Measurements from ENCODE around the gene CDK15. TPM values are rescaled to one million over a fixed set of nuclear protein-coding genes. Genes with fewer than 3 reads are reported as not detected.

The CDK15 gene
- total and polyA plus RNA-seq, 9 of the 15 experiments (the other 6 are each of a cell fraction or from before 2014, with no cell fraction given): not detected

- TF ChIP-seq MBD1 (CRISPR knock-in tag; IDR thresholded peaks at IDR 0.05): no peak
- TF ChIP-seq RBBP5 (IDR thresholded peaks at IDR 0.05; ENCODE audit: borderline replicate concordance, insufficient read depth, low read length, poor library complexity, severe bottlenecking): no peak
- TF ChIP-seq PYGO2 (tag; IDR thresholded peaks at IDR 0.05): no peak
- peak; percentile 65; the same call in 1 of the 2 replicates for TF ChIP-seq KHSRP (IDR thresholded peaks at IDR 0.05)
- peak; percentile 92 for TF ChIP-seq MTA2 (IDR thresholded peaks at IDR 0.05; ENCODE audit: low read depth)
- TF ChIP-seq PKNOX1 (IDR thresholded peaks at IDR 0.05): peak; percentile 73
- TF ChIP-seq YY1 (IDR thresholded peaks at IDR 0.05; ENCODE audit: borderline replicate concordance in 1 of 3, control insufficient read depth in 1 of 3, extremely low read depth in 1 of 3, insufficient read depth in 3 of 3, insufficient read length in 1 of 3, insufficient replicate concordance in 2 of 3, low read depth in 1 of 3, low read length in 2 of 3): peak; percentile 15 to 74 (median 15)
- peak; percentile 98 for TF ChIP-seq RAD51 (IDR thresholded peaks at IDR 0.05; ENCODE audit: borderline replicate concordance, low read depth)
- TF ChIP-seq ZNF79 (CRISPR knock-in tag; IDR thresholded peaks at IDR 0.05; ENCODE audit: low read depth): no peak
- peak; percentile 90 for TF ChIP-seq LCOR (CRISPR knock-in tag; IDR thresholded peaks at IDR 0.05)
- peak; percentile 54; the same call in 1 of the 2 replicates for TF ChIP-seq EHMT2 (IDR thresholded peaks at IDR 0.05)
- TF ChIP-seq FOXA1 (IDR thresholded peaks at IDR 0.05; ENCODE audit: borderline replicate concordance): no peak
- peak; percentile 67 for TF ChIP-seq FOSL1 (tag; conservative IDR thresholded peaks at IDR 0.05)
- TF ChIP-seq, protein P1, sequence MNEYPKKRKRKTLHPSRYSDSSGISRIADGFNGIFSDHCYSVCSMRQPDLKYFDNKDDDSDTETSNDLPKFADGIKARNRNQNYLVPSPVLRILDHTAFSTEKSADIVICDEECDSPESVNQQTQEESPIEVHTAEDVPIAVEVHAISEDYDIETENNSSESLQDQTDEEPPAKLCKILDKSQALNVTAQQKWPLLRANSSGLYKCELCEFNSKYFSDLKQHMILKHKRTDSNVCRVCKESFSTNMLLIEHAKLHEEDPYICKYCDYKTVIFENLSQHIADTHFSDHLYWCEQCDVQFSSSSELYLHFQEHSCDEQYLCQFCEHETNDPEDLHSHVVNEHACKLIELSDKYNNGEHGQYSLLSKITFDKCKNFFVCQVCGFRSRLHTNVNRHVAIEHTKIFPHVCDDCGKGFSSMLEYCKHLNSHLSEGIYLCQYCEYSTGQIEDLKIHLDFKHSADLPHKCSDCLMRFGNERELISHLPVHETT (CRISPR knock-in tag; conservative IDR thresholded peaks at IDR 0.05 in 1 of 2, IDR thresholded peaks at IDR 0.05 in 1 of 2): peak in 1 of 2 experiments; percentile 58; a peak in 1 of 4 replicates
- TF ChIP-seq MXI1 (IDR thresholded peaks at IDR 0.05; ENCODE audit: low read depth, low read length): no peak
- TF ChIP-seq ARID1B (IDR thresholded peaks at IDR 0.05): peak; percentile 97
- no peak for TF ChIP-seq PRPF4 (IDR thresholded peaks at IDR 0.05; ENCODE audit: insufficient read depth, low read depth, low read length, poor library complexity, severe bottlenecking)
- peak; percentile 91 for TF ChIP-seq SMARCE1 (IDR thresholded peaks at IDR 0.05)
- peak; percentile 66 for TF ChIP-seq ZEB2 (IDR thresholded peaks at IDR 0.05)
- TF ChIP-seq, protein P2, sequence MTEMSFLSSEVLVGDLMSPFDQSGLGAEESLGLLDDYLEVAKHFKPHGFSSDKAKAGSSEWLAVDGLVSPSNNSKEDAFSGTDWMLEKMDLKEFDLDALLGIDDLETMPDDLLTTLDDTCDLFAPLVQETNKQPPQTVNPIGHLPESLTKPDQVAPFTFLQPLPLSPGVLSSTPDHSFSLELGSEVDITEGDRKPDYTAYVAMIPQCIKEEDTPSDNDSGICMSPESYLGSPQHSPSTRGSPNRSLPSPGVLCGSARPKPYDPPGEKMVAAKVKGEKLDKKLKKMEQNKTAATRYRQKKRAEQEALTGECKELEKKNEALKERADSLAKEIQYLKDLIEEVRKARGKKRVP (CRISPR knock-in tag; IDR thresholded peaks at IDR 0.05): no peak
- TF ChIP-seq NR3C1 (CRISPR knock-in tag; IDR thresholded peaks at IDR 0.05): no peak
- no peak for TF ChIP-seq TAF1 (IDR thresholded peaks at IDR 0.05; ENCODE audit: control insufficient read depth, extremely low read depth, insufficient read depth, low read length, severe bottlenecking)
- peak; percentile 34; the same call in 1 of the 2 replicates for TF ChIP-seq GATAD2B (IDR thresholded peaks at IDR 0.05; ENCODE audit: borderline replicate concordance)
- 0 out of 4 replicates have a peak, but pooled peaks of 1 of the 2 experiments have one; percentile 26 for TF ChIP-seq MAZ (CRISPR knock-in tag; conservative IDR thresholded peaks at IDR 0.05 in 1 of 2, IDR thresholded peaks at IDR 0.05 in 1 of 2)
These were observed 95.4 kb downstream of the CDK15 start (continued) for GRCh38 chr2:201901786-201902185.

Measured in K562 (cell line).